Stimulated activated CD4-positive, alpha-beta T cell treated with anti-CD3 and anti-CD28 coated beads, Interleukin-2, amount 100 ng/mL, for 24 hours (primary cell): ENCODE data around the gene UBE2QL1.

Experiments
- DNase-seq, 2 donors: peaks; one replicate each; pipeline ENCODE4 v3.0.0-alpha.2; 2020

The UBE2QL1 gene

GRCh38 chr5:6455571-6456200 is 7.0 kb downstream of the UBE2QL1 start:
- no peak for DNase-seq

- DNase-seq = no peak
Measured at GRCh38 chr5:6456766-6457370, 8.2 kb downstream of the UBE2QL1 start.

GRCh38 chr5:6457592-6457991 is 8.9 kb downstream of the UBE2QL1 start:
- no peak for DNase-seq

GRCh38 chr5:6458833-6459232 is 10.2 kb downstream of the UBE2QL1 start:
- no peak for DNase-seq

GRCh38 chr5:6459896-6460295 is 11.2 kb downstream of the UBE2QL1 start:
- DNase-seq = no peak

GRCh38 chr5:6461006-6461405 is 12.3 kb downstream of the UBE2QL1 start:
- no peak for DNase-seq

- DNase-seq = no peak
Measured at GRCh38 chr5:6461793-6462650, 13.4 kb downstream of the UBE2QL1 start.

- no peak for DNase-seq
Measured at GRCh38 chr5:6462671-6463070, 14.0 kb downstream of the UBE2QL1 start.

- DNase-seq = no peak
Measured at GRCh38 chr5:6464441-6464840, 15.8 kb downstream of the UBE2QL1 start.

GRCh38 chr5:6465831-6466790 is 17.5 kb downstream of the UBE2QL1 start:
- no peak for DNase-seq

GRCh38 chr5:6466975-6467567 is 18.4 kb downstream of the UBE2QL1 start:
- no peak for DNase-seq

GRCh38 chr5:6467591-6467990 is 18.9 kb downstream of the UBE2QL1 start:
- DNase-seq = no peak

GRCh38 chr5:6468104-6468503 is 19.4 kb downstream of the UBE2QL1 start:
- DNase-seq = no peak

GRCh38 chr5:6468870-6469269 is 20.2 kb downstream of the UBE2QL1 start:
- DNase-seq = no peak

GRCh38 chr5:6469836-6470235 is 21.2 kb downstream of the UBE2QL1 start:
- DNase-seq = no peak

- DNase-seq = no peak
Measured at GRCh38 chr5:6470672-6471071, 22.0 kb downstream of the UBE2QL1 start.

- DNase-seq = no peak
Measured at GRCh38 chr5:6471252-6471651, 22.6 kb downstream of the UBE2QL1 start.

- no peak for DNase-seq
Measured at GRCh38 chr5:6472792-6473191, 24.1 kb downstream of the UBE2QL1 start.

GRCh38 chr5:6473284-6473683 is 24.6 kb downstream of the UBE2QL1 start:
- no peak for DNase-seq

- DNase-seq = no peak
Measured at GRCh38 chr5:6475626-6476312, 27.1 kb downstream of the UBE2QL1 start.

- no peak for DNase-seq
Measured at GRCh38 chr5:6476313-6476661, 27.6 kb downstream of the UBE2QL1 start.

- DNase-seq = no peak
Measured at GRCh38 chr5:6478793-6479192, 30.1 kb downstream of the UBE2QL1 start.
